ENCODE measurements around the gene UNC119B.

Gene UNC119B

GRCh38 chr12:120739821-120740613, 29.8 kb downstream of the UNC119B start:
- DNase-seq (ENCODE audit: low read depth): no peak

GRCh38 chr12:120740871-120741270, 30.6 kb downstream of the UNC119B start:
- no peak for DNase-seq (ENCODE audit: low read depth)

- DNase-seq (ENCODE audit: low read depth): no peak
Observed at GRCh38 chr12:120741476-120742421, 31.5 kb downstream of the UNC119B start.

- DNase-seq (ENCODE audit: low read depth): no peak
Observed at GRCh38 chr12:120744922-120745493, 34.8 kb downstream of the UNC119B start.

GRCh38 chr12:120748242-120748641, 38.0 kb downstream of the UNC119B start:
- DNase-seq (ENCODE audit: low read depth): no peak

- no peak for DNase-seq (ENCODE audit: low read depth)
Observed at GRCh38 chr12:120749256-120749655, 39.0 kb downstream of the UNC119B start.

- no peak for DNase-seq (ENCODE audit: low read depth)
Observed at GRCh38 chr12:120750806-120751205, 40.5 kb downstream of the UNC119B start.

GRCh38 chr12:120751389-120751788, 41.1 kb downstream of the UNC119B start:
- no peak for DNase-seq (ENCODE audit: low read depth)

- no peak for DNase-seq (ENCODE audit: low read depth)
Observed at GRCh38 chr12:120754792-120755191, 44.5 kb downstream of the UNC119B start.

GRCh38 chr12:120755269-120755668, 45.0 kb downstream of the UNC119B start:
- DNase-seq (ENCODE audit: low read depth): no peak

GRCh38 chr12:120757226-120757742, 47.0 kb downstream of the UNC119B start:
- DNase-seq (ENCODE audit: low read depth): no peak

GRCh38 chr12:120757949-120758348, 47.7 kb downstream of the UNC119B start:
- DNase-seq (ENCODE audit: low read depth): no peak

GRCh38 chr12:120758798-120759590, 48.7 kb downstream of the UNC119B start:
- DNase-seq (ENCODE audit: low read depth): no peak

GRCh38 chr12:120759591-120760348, 49.5 kb downstream of the UNC119B start:
- no peak for DNase-seq (ENCODE audit: low read depth)

- no peak for DNase-seq (ENCODE audit: low read depth)
Observed at GRCh38 chr12:120760349-120761254, 50.3 kb downstream of the UNC119B start.

GRCh38 chr12:120761519-120761934, 51.3 kb downstream of the UNC119B start:
- no peak for DNase-seq (ENCODE audit: low read depth)

- DNase-seq (ENCODE audit: low read depth): no peak
Observed at GRCh38 chr12:120762086-120762485, 51.8 kb downstream of the UNC119B start.

GRCh38 chr12:120763250-120763649, 53.0 kb downstream of the UNC119B start:
- no peak for DNase-seq (ENCODE audit: low read depth)

GRCh38 chr12:120764816-120765215, 54.6 kb downstream of the UNC119B start:
- no peak for DNase-seq (ENCODE audit: low read depth)

GRCh38 chr12:120766566-120766965, 56.3 kb downstream of the UNC119B start:
- no peak for DNase-seq (ENCODE audit: low read depth)

All from activated T-helper 9 cell treated with anti-CD3 and anti-CD28 coated beads, Interleukin-2, amount 50 U/mL, for 16 hours (primary cell).